Ishikawa (cell line): ENCODE data around the gene MIF4GD.

ENCODE experiments used
- CEBPB ChIP-seq: IDR thresholded peaks from 2 replicates; pipeline ENCODE4 v1.6.1; 2012
- CREB1 ChIP-seq: IDR thresholded peaks from 2 replicates; pipeline ENCODE4 v1.6.1; 2012; ENCODE audit warnings: low read depth
- EGR1 ChIP-seq: IDR thresholded peaks from 2 replicates; pipeline ENCODE4 v1.6.1; 2012
- EP300 ChIP-seq: IDR thresholded peaks from 2 replicates; pipeline ENCODE4 v1.6.1; 2012; ENCODE audit warnings: borderline replicate concordance
- FOXM1 ChIP-seq: IDR thresholded peaks from 2 replicates; pipeline ENCODE4 v1.6.1; 2012; ENCODE audit warnings: low read depth, borderline replicate concordance
- NFIC ChIP-seq: IDR thresholded peaks from 2 replicates; pipeline ENCODE4 v1.6.1; 2012
- RAD21 ChIP-seq: IDR thresholded peaks from 2 replicates; pipeline ENCODE4 v1.6.1; 2012; ENCODE audit warnings: low read depth
- TAF1 ChIP-seq: IDR thresholded peaks from 2 replicates; pipeline ENCODE4 v1.6.1; 2012; ENCODE audit warnings: low read depth, mild to moderate bottlenecking
- TCF12 ChIP-seq: IDR thresholded peaks from 2 replicates; pipeline ENCODE4 v1.6.1; 2012; ENCODE audit warnings: low read depth
- TEAD4 ChIP-seq: IDR thresholded peaks from 2 replicates; pipeline ENCODE4 v1.6.1; 2012
- YY1 ChIP-seq: IDR thresholded peaks from 2 replicates; pipeline ENCODE4 v1.6.1; 2012; ENCODE audit warnings: low read depth
- ZBTB7A ChIP-seq: IDR thresholded peaks from 2 replicates; pipeline ENCODE4 v1.6.1; 2012; ENCODE audit warnings: low read depth
- TF ChIP-seq, protein P1 (sequence below): IDR thresholded peaks from 2 replicates; pipeline ENCODE4 v1.6.1; 2012
- TF ChIP-seq, protein P2 (sequence below): IDR thresholded peaks from 2 replicates; pipeline ENCODE4 v1.6.1; 2012
- TF ChIP-seq, protein P3 (sequence below): IDR thresholded peaks from 2 replicates; pipeline ENCODE4 v1.6.1; 2012; ENCODE audit warnings: low read depth, mild to moderate bottlenecking

Gene MIF4GD

DNA sequence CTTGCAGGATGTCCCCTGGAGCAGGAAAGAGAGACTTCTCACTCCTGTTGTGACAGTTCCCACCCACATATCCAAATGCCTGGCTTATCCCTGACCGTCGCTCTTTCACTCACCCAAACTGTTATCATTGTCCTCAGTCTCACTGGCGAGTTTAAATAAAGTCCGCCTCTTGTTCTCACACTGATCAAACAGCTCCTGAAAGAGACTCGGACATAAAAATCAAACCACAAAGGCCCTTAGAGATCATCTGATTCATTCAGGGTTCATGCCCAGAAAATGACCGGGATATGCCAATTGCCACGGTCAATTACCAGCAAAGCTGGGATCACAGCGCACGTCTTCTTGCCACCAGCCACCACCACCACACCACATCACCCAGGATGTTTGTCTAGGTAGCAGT lies 29.5 kb downstream of the MIF4GD start:
- TF ChIP-seq NFIC (no peak), YY1 (no peak), CREB1 (no peak), RAD21 (no peak), CEBPB (no peak), EGR1 (no peak), TCF12 (no peak), TEAD4 (no peak), ZBTB7A (no peak)
- TF ChIP-seq, protein P1, sequence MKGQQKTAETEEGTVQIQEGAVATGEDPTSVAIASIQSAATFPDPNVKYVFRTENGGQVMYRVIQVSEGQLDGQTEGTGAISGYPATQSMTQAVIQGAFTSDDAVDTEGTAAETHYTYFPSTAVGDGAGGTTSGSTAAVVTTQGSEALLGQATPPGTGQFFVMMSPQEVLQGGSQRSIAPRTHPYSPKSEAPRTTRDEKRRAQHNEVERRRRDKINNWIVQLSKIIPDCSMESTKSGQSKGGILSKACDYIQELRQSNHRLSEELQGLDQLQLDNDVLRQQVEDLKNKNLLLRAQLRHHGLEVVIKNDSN = no peak
- TF ChIP-seq, protein P2, sequence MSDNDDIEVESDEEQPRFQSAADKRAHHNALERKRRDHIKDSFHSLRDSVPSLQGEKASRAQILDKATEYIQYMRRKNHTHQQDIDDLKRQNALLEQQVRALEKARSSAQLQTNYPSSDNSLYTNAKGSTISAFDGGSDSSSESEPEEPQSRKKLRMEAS = no peak
- TF ChIP-seq, protein P3, sequence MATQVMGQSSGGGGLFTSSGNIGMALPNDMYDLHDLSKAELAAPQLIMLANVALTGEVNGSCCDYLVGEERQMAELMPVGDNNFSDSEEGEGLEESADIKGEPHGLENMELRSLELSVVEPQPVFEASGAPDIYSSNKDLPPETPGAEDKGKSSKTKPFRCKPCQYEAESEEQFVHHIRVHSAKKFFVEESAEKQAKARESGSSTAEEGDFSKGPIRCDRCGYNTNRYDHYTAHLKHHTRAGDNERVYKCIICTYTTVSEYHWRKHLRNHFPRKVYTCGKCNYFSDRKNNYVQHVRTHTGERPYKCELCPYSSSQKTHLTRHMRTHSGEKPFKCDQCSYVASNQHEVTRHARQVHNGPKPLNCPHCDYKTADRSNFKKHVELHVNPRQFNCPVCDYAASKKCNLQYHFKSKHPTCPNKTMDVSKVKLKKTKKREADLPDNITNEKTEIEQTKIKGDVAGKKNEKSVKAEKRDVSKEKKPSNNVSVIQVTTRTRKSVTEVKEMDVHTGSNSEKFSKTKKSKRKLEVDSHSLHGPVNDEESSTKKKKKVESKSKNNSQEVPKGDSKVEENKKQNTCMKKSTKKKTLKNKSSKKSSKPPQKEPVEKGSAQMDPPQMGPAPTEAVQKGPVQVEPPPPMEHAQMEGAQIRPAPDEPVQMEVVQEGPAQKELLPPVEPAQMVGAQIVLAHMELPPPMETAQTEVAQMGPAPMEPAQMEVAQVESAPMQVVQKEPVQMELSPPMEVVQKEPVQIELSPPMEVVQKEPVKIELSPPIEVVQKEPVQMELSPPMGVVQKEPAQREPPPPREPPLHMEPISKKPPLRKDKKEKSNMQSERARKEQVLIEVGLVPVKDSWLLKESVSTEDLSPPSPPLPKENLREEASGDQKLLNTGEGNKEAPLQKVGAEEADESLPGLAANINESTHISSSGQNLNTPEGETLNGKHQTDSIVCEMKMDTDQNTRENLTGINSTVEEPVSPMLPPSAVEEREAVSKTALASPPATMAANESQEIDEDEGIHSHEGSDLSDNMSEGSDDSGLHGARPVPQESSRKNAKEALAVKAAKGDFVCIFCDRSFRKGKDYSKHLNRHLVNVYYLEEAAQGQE = no peak

DNA sequence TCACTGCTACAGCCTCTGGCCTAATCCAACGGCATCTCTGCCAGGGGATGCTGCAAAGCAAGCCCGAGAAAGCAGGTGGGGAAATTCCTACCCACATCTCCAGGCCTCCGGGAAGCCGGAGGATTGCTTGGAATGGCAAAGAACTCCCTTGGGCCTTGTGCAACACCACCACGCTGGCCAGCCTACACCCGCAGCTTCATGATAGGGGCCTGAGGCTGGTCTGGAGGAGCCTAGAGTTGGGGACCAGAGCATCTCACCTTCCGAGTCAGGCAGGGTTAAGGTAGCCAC lies 29.9 kb downstream of the MIF4GD start:
- TF ChIP-seq CEBPB (no peak), CREB1 (no peak), TEAD4 (no peak), RAD21 (no peak), NFIC (no peak), YY1 (no peak), TAF1 (no peak), TCF12 (no peak), FOXM1 (no peak), EP300 (no peak)
- TF ChIP-seq, protein P1 = no peak
- TF ChIP-seq, protein P3 = no peak
- TF ChIP-seq, protein P2 = no peak

DNA sequence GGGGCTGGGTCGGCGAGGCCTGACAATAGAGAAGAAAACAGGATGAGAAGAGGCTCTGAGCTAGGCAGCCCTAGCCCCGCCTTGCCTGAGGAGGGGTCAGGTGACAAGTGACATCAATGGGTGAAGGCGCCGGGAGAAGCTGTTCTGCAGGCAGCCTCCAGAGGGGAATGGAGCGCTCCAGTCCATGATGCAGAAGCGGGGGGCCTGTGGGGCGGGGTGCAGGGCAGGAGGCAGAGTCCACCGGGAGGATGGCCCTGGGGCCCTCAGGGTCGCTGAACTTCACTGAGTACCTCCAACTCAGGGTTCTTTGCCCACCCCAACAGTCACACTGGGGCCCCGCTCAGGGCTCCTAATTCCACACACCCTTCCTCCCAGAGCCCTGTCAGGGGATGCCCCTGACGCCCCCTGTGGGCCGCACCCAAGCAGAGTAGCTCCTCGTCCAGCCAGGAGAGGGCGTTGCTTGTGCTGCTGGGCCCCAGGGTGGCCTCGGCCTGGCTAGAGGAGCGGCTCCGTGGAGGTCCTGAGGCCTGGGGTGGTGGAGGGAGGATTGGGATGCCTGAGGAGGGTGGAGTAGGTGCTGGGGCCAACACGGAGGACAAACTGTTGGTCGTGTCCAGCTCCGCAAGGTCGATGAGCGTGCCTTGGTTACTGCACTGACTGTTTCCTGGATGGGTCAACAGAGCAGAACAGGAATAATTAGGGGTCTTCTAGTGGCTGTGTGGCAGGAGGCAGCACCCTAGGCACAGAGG lies 30.5 kb downstream of the MIF4GD start:
- peak; percentile 44; the same call in 1 of the 2 replicates for TF ChIP-seq RAD21
- TF ChIP-seq TEAD4 = 0 out of 2 replicates have a peak, but pooled peaks have one; percentile 5
- TF ChIP-seq, protein P1 = peak; percentile 80
- TF ChIP-seq TAF1 = no peak
- TF ChIP-seq YY1 = no peak
- TF ChIP-seq CEBPB = no peak

DNA sequence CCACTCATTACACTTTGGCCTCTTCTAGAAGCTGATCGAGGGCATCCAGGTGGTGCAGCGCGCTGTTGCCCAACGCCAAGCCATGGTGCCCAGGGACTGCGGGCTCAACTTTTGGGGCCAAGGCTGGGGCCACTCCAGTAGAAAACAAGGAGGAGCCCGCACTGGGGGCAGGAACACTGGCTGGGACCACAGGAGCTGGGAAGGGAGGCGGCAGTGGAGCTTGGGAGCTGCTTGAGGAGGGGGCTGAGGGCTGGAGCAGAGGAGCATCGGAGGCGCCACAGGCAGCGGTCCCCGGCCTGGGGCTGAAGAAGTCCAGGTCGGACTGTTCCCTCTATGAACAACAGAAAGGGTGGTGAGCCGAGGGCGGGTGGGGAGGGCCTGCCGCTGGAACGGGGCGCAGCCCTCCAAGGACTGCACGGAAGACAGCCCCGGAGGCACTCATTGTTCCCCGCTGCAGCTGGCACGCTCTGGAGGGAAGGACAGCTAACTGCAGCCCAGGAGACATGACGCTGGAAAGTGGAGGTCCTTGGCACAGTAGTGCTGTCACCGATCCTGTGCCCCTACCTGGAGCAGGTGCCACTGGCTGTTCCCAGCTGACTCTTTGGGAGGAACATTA lies 31.1 kb downstream of the MIF4GD start:
- TF ChIP-seq CEBPB = no peak
- no peak for TF ChIP-seq NFIC
- no peak for TF ChIP-seq EP300
- TF ChIP-seq, protein P3 = no peak
- TF ChIP-seq, protein P1 = no peak
- no peak for TF ChIP-seq RAD21
- TF ChIP-seq TCF12 = no peak
- TF ChIP-seq FOXM1 = no peak
- no peak for TF ChIP-seq EGR1
- no peak for TF ChIP-seq TAF1
- TF ChIP-seq TEAD4 = no peak
- TF ChIP-seq YY1 = no peak
- TF ChIP-seq CREB1 = no peak
- no peak for TF ChIP-seq ZBTB7A
- TF ChIP-seq, protein P2 = no peak
